K562 (cell line): ENCODE results near the gene HEATR9. TPM values are rescaled to one million over a fixed set of nuclear protein-coding genes. Genes with fewer than 3 reads are reported as not detected.

ENCODE experiments used
- BRCA1 ChIP-seq, 2 experiments: fragments of 450-650 bp in 1 of 2; sonication (generic) in 1 of 2; formaldehyde crosslinking in 1 of 2; IDR thresholded peaks; 2 replicates each; pipeline versions ENCODE4 v1.5.0 to v1.6.1; 2017 to 2020; ENCODE audit warnings: mild to moderate bottlenecking in 1 of 2, missing genetic modification reagents in 1 of 2
- C11orf30 ChIP-seq: fragments of 450-650 bp; IDR thresholded peaks from 2 replicates; pipeline ENCODE4 v1.6.1; 2016; ENCODE audit warnings: low read depth, mild to moderate bottlenecking
- CREBBP ChIP-seq: IDR thresholded peaks from one replicate; pipeline ENCODE4 v1.6.1; 2012; ENCODE audit warnings: low read depth, mild to moderate bottlenecking, control low read depth, inconsistent platforms, low read length
- ETS2 ChIP-seq: IDR thresholded peaks from 2 replicates; pipeline ENCODE4 v1.6.1; 2016; ENCODE audit warnings: borderline replicate concordance, missing genetic modification characterization, mild to moderate bottlenecking, moderate library complexity, missing compliant biosample characterization; ENCODE audit not compliant: poor library complexity, severe bottlenecking
- HDAC8 ChIP-seq: fragments of 450-650 bp; IDR thresholded peaks from 2 replicates; pipeline ENCODE4 v1.6.1; 2016; ENCODE audit warnings: mild to moderate bottlenecking, missing genetic modification characterization, moderate library complexity, missing compliant biosample characterization
- HMG20B ChIP-seq: fragments of 250-450 bp; sonication (Bioruptor Pico); IDR thresholded peaks from 2 replicates; pipeline ENCODE4 v1.5.0; 2021; ENCODE audit warnings: mild to moderate bottlenecking
- LEF1 ChIP-seq: fragments of 450-650 bp; IDR thresholded peaks from 2 replicates; pipeline ENCODE4 v1.6.1; 2016; ENCODE audit warnings: mild to moderate bottlenecking
- MBD2 ChIP-seq: sonication (generic); IDR thresholded peaks from 2 replicates; pipeline ENCODE4 v1.6.1; 2016; ENCODE audit warnings: low read depth, borderline replicate concordance
- MEIS2 ChIP-seq: fragments of 450-650 bp; IDR thresholded peaks from 2 replicates; pipeline ENCODE4 v1.6.1; 2014; ENCODE audit warnings: mild to moderate bottlenecking; ENCODE audit not compliant: partially characterized antibody
- POLR2AphosphoS2 ChIP-seq: IDR thresholded peaks from 2 replicates; pipeline ENCODE4 v1.6.1; 2012; ENCODE audit warnings: low read length, improper control_type of control experiment
- RFX5 ChIP-seq: IDR thresholded peaks from 2 replicates; pipeline ENCODE4 v1.6.1; 2011; ENCODE audit warnings: low read depth, mild to moderate bottlenecking, improper control_type of control experiment, low read length
- THRAP3 ChIP-seq: fragments of 450-650 bp; IDR thresholded peaks from 2 replicates; pipeline ENCODE4 v1.6.1; 2016; ENCODE audit warnings: mild to moderate bottlenecking, inconsistent platforms, borderline replicate concordance
- ZNF140 ChIP-seq: fragments of 250-450 bp; sonication (Bioruptor Pico); IDR thresholded peaks from 2 replicates; pipeline ENCODE4 v1.8.0; 2021; ENCODE audit warnings: moderate library complexity, mild to moderate bottlenecking, inconsistent platforms
- polyA plus RNA-seq, 8 experiments: library from polyadenylated mRNA; depleted of rRNA in 4 of 8; stranded (reverse) in 5 of 8; unstranded in 3 of 8; fragments of >200 nt; fragmentation: Nextera tagmentation in 2 of 8; fragmentation: Illumina TruSeq in 1 of 8; extraction: Ambion mirVana in 2 of 8; extraction: Trizol in 1 of 8; gene quantifications; 2 replicates each; pipeline versions ENCODE4 v1.2.1 to v1.2.3, GENCODE V29; 2011 to 2014; ENCODE audit warnings: inconsistent platforms in 1 of 8, missing spikeins in 1 of 8
- total RNA-seq, 7 experiments: library from RNA; depleted of rRNA in 6 of 7; stranded (reverse); fragments of >200 nt in 6 of 7; fragmentation: Illumina TruSeq in 2 of 7; extraction: Trizol in 2 of 7; gene quantifications; 2 replicates each; pipeline versions ENCODE4 v1.2.1 to v1.2.3, GENCODE V29; 2011 to 2021; ENCODE audit warnings: low replicate concordance in 1 of 7
- TF ChIP-seq, protein P1 (sequence below): fragments of 450-650 bp; IDR thresholded peaks from 2 replicates; pipeline ENCODE4 v1.6.1; 2016; ENCODE audit warnings: mild to moderate bottlenecking
- TF ChIP-seq, protein P2 (sequence below): sonication (generic); formaldehyde crosslinking; IDR thresholded peaks from 2 replicates; pipeline ENCODE4 v1.8.1; 2023; ENCODE audit warnings: mild to moderate bottlenecking, missing genetic modification reagents
- TF ChIP-seq, protein P3 (sequence below): sonication (generic); formaldehyde crosslinking; IDR thresholded peaks from 2 replicates; pipeline ENCODE4 v1.8.0; 2022; ENCODE audit warnings: mild to moderate bottlenecking, missing genetic modification reagents
- TF ChIP-seq, protein P4 (sequence below): fragments of 250-450 bp; sonication (Bioruptor Pico); IDR thresholded peaks from 2 replicates; pipeline ENCODE4 v1.8.0; 2022; ENCODE audit warnings: inconsistent platforms, mild to moderate bottlenecking, moderate library complexity, borderline replicate concordance

The HEATR9 gene
- total and polyA plus RNA-seq, 9 of the 15 experiments (the other 6 are each of a cell fraction or from before 2014, with no cell fraction given) = not detected

DNA sequence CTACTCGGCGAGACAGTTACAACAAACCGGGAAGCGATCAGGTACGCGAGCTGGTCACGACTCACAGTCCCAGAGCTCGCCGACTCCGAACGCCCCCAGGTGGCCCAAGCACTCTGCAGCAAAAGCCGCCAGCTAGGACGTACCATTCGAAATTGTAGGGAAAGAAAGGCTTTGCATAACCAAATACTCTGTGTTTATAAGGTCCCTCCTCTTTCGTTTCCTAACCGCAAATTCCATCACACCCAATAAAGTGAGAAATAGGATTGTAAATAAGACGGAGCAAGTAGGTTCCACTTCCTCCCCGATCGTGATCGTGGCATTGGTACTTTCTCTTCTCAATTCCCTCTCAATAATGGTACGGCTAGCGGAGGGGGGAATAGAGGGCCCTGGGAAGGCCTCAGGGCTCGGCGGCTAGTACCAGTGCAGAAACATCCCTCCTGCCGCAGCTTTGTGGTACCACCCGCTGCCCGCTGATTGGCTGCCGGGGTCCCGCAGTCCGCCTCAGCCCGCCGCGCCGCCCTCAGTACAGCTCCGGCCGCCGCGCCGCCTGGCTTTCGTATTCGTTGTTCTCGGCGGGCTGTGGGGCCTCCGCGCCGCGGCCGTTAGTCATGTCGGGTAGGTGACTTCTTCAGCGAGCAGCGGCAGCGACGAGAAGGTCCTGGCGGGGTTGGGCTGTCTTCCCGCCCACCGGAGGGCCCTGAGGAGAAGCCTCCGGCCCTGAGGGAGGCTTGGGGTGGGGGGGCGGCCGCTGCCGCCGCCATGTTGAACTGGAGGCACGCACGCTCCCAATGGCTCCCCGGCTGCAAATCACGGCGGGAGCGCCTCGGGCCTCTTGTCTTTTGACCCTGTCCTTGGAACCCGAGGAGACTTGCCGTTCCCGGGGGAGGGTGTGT is 59.5 kb downstream of the HEATR9 start, which contains the start of gene TAF15 (continued):
- TF ChIP-seq, protein P1, sequence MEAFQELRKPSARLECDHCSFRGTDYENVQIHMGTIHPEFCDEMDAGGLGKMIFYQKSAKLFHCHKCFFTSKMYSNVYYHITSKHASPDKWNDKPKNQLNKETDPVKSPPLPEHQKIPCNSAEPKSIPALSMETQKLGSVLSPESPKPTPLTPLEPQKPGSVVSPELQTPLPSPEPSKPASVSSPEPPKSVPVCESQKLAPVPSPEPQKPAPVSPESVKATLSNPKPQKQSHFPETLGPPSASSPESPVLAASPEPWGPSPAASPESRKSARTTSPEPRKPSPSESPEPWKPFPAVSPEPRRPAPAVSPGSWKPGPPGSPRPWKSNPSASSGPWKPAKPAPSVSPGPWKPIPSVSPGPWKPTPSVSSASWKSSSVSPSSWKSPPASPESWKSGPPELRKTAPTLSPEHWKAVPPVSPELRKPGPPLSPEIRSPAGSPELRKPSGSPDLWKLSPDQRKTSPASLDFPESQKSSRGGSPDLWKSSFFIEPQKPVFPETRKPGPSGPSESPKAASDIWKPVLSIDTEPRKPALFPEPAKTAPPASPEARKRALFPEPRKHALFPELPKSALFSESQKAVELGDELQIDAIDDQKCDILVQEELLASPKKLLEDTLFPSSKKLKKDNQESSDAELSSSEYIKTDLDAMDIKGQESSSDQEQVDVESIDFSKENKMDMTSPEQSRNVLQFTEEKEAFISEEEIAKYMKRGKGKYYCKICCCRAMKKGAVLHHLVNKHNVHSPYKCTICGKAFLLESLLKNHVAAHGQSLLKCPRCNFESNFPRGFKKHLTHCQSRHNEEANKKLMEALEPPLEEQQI = no peak
- TF ChIP-seq BRCA1 (IDR thresholded peaks at IDR 0.05) (no peak), BRCA1 (CRISPR knock-in tag; IDR thresholded peaks at IDR 0.05) (no peak), ZNF140 (no peak), ETS2 (tag) (no peak), C11orf30 (no peak; the same call in none of the 2 replicates), CREBBP (no peak), MEIS2 (no peak), LEF1 (no peak), POLR2AphosphoS2 (peak; percentile 89; the same call in 1 of the 2 replicates), HMG20B (no peak), RFX5 (no peak), HDAC8 (tag) (0 out of 2 replicates have a peak, but pooled peaks have one; percentile 17), THRAP3 (no peak), MBD2 (peak; percentile 99)
- TF ChIP-seq, protein P2, sequence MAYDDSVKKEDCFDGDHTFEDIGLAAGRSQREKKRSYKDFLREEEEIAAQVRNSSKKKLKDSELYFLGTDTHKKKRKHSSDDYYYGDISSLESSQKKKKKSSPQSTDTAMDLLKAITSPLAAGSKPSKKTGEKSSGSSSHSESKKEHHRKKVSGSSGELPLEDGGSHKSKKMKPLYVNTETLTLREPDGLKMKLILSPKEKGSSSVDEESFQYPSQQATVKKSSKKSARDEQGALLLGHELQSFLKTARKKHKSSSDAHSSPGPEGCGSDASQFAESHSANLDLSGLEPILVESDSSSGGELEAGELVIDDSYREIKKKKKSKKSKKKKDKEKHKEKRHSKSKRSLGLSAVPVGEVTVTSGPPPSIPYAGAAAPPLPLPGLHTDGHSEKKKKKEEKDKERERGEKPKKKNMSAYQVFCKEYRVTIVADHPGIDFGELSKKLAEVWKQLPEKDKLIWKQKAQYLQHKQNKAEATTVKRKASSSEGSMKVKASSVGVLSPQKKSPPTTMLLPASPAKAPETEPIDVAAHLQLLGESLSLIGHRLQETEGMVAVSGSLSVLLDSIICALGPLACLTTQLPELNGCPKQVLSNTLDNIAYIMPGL = 0 out of 2 replicates have a peak, but pooled peaks have one; percentile 22
- TF ChIP-seq, protein P3, sequence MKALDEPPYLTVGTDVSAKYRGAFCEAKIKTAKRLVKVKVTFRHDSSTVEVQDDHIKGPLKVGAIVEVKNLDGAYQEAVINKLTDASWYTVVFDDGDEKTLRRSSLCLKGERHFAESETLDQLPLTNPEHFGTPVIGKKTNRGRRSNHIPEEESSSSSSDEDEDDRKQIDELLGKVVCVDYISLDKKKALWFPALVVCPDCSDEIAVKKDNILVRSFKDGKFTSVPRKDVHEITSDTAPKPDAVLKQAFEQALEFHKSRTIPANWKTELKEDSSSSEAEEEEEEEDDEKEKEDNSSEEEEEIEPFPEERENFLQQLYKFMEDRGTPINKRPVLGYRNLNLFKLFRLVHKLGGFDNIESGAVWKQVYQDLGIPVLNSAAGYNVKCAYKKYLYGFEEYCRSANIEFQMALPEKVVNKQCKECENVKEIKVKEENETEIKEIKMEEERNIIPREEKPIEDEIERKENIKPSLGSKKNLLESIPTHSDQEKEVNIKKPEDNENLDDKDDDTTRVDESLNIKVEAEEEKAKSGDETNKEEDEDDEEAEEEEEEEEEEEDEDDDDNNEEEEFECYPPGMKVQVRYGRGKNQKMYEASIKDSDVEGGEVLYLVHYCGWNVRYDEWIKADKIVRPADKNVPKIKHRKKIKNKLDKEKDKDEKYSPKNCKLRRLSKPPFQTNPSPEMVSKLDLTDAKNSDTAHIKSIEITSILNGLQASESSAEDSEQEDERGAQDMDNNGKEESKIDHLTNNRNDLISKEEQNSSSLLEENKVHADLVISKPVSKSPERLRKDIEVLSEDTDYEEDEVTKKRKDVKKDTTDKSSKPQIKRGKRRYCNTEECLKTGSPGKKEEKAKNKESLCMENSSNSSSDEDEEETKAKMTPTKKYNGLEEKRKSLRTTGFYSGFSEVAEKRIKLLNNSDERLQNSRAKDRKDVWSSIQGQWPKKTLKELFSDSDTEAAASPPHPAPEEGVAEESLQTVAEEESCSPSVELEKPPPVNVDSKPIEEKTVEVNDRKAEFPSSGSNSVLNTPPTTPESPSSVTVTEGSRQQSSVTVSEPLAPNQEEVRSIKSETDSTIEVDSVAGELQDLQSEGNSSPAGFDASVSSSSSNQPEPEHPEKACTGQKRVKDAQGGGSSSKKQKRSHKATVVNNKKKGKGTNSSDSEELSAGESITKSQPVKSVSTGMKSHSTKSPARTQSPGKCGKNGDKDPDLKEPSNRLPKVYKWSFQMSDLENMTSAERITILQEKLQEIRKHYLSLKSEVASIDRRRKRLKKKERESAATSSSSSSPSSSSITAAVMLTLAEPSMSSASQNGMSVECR (CRISPR knock-in tag) = 0 out of 2 replicates have a peak, but pooled peaks have one; percentile 30
- TF ChIP-seq, protein P4, sequence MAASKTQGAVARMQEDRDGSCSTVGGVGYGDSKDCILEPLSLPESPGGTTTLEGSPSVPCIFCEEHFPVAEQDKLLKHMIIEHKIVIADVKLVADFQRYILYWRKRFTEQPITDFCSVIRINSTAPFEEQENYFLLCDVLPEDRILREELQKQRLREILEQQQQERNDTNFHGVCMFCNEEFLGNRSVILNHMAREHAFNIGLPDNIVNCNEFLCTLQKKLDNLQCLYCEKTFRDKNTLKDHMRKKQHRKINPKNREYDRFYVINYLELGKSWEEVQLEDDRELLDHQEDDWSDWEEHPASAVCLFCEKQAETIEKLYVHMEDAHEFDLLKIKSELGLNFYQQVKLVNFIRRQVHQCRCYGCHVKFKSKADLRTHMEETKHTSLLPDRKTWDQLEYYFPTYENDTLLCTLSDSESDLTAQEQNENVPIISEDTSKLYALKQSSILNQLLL = 0 out of 2 replicates have a peak, but pooled peaks have one; percentile 14
